ENCODE data around the gene FBXL19.

GRCh38 chr16:30983289-30983889 lies 60.0 kb downstream of the FBXL19 start:
- TF ChIP-seq CTCF (IDR thresholded peaks at IDR 0.05; ENCODE audit: low read depth, low read length) (no peak), POLR2A (IDR thresholded peaks at IDR 0.05; ENCODE audit: extremely low read depth, insufficient read length) (no peak), MAX (IDR thresholded peaks at IDR 0.05; ENCODE audit: low read depth, low read length) (no peak)

Data from NB4 (cell line).